ELF-1 (cell line): ENCODE measurements around the gene NT5C.
"Not testable (repeated sequence)": the region's sequence is repeated elsewhere in the genome, so short reads cannot be mapped to it uniquely, and the experiment has no call there.

ENCODE experiments used
- DNase-seq: peaks from one replicate; pipeline ENCODE4 v3.0.0-alpha.2; 2016; ENCODE audit warnings: low read depth, low spot score

The NT5C gene

GRCh38 chr17:75131278-75132017 is at the start of gene NT5C:
TSS of gene NT5C (minus strand) at chr17:75131742. CDS start at chr17:75131707, 35 bp downstream.
- DNase-seq: peak; percentile 89

GRCh38 chr17:75181110-75181509 is 49.6 kb upstream of the NT5C start:
- DNase-seq: no peak

GRCh38 chr17:75178453-75178852 is 46.9 kb upstream of the NT5C start:
- DNase-seq: no peak

GRCh38 chr17:75176625-75177024 is 45.1 kb upstream of the NT5C start:
- DNase-seq: no peak

- no peak for DNase-seq
Observed at GRCh38 chr17:75174996-75175395, 43.5 kb upstream of the NT5C start.

- no peak for DNase-seq
Observed at GRCh38 chr17:75173526-75173925, 42.0 kb upstream of the NT5C start.

- DNase-seq: no peak
Observed at GRCh38 chr17:75168998-75169397, 37.5 kb upstream of the NT5C start.

GRCh38 chr17:75164606-75165005 is 33.1 kb upstream of the NT5C start:
- DNase-seq: not testable (repeated sequence)

GRCh38 chr17:75163074-75163473 is 31.5 kb upstream of the NT5C start:
- DNase-seq: no peak

- DNase-seq: no peak
Observed at GRCh38 chr17:75160211-75160610, 28.7 kb upstream of the NT5C start.

GRCh38 chr17:75159196-75160031 is 27.9 kb upstream of the NT5C start:
- DNase-seq: no peak

- not testable (repeated sequence) for DNase-seq
Observed at GRCh38 chr17:75158480-75158879, 26.9 kb upstream of the NT5C start.

GRCh38 chr17:75155191-75155601 is 23.7 kb upstream of the NT5C start:
- DNase-seq: peak; percentile 74

GRCh38 chr17:75154195-75155106 is 22.9 kb upstream of the NT5C start, which contains the start of gene JPT1:
TSS of gene JPT1 (minus strand) at chr17:75154512. CDS start at chr17:75154397, 115 bp downstream.
- peak; percentile 99 for DNase-seq

- peak; percentile 64 for DNase-seq
Observed at GRCh38 chr17:75153780-75154194, 22.2 kb upstream of the NT5C start.

- peak; percentile 55 for DNase-seq
Observed at GRCh38 chr17:75152922-75153779, 21.6 kb upstream of the NT5C start.

- DNase-seq: no peak
Observed at GRCh38 chr17:75152523-75152921, 21.0 kb upstream of the NT5C start.

- DNase-seq: peak; percentile 28
Observed at GRCh38 chr17:75151930-75152329, 20.4 kb upstream of the NT5C start.

- DNase-seq: no peak
Observed at GRCh38 chr17:75147878-75148546, 16.5 kb upstream of the NT5C start.

- no peak for DNase-seq
Observed at GRCh38 chr17:75146592-75146991, 15.1 kb upstream of the NT5C start.
